Hepatocyte (in vitro differentiated cells): Measurements from ENCODE around the gene AQR.

Experiments
- EZH2 ChIP-seq: fragments of 200-600 bp; sonication (generic); IDR thresholded peaks from 2 replicates; pipeline ENCODE4 v1.6.1; 2016; ENCODE audit warnings: antibody characterized with exemption, mild to moderate bottlenecking, borderline replicate concordance
- TF ChIP-seq, protein P1 (sequence below): fragments of 200-600 bp; sonication (generic); IDR thresholded peaks from 2 replicates; pipeline ENCODE4 v1.5.1; 2016; ENCODE audit warnings: antibody characterized with exemption, mild to moderate bottlenecking; ENCODE audit not compliant: poor library complexity

DNA sequence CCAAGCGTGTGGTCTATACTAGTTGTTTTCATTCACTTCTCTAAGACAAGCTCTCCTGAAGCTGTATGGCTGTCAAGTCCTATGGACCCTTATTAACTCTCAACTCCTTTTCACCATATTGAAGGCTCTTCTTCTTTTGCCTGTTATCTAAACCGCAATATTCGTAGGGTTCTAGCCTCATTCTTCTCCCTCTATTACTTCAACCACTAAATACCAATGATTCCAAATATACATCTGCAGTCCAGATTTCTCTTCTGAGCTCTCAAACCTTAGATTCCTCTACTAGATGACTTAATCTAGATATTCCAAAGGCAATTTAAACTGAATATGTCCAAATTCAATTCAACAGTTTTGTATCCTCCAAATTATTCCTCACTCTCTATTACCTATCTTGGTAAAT, 24.6 kb downstream of the AQR start:
- TF ChIP-seq, protein P1, sequence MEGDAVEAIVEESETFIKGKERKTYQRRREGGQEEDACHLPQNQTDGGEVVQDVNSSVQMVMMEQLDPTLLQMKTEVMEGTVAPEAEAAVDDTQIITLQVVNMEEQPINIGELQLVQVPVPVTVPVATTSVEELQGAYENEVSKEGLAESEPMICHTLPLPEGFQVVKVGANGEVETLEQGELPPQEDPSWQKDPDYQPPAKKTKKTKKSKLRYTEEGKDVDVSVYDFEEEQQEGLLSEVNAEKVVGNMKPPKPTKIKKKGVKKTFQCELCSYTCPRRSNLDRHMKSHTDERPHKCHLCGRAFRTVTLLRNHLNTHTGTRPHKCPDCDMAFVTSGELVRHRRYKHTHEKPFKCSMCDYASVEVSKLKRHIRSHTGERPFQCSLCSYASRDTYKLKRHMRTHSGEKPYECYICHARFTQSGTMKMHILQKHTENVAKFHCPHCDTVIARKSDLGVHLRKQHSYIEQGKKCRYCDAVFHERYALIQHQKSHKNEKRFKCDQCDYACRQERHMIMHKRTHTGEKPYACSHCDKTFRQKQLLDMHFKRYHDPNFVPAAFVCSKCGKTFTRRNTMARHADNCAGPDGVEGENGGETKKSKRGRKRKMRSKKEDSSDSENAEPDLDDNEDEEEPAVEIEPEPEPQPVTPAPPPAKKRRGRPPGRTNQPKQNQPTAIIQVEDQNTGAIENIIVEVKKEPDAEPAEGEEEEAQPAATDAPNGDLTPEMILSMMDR: no peak
- TF ChIP-seq EZH2: no peak
